HG03196 (cell line): ENCODE measurements around the gene TMEM181.
"Not testable (repeated sequence)": the region's sequence is repeated elsewhere in the genome, so short reads cannot be mapped to it uniquely, and the experiment has no call there.

Experiments
- ATAC-seq: cut with Tn5 transposase; IDR thresholded peaks from one replicate; pipeline ENCODE4 v1.9.1; 2021; ENCODE audit not compliant: unreplicated experiment

TMEM181 gene

GRCh38 chr6:158620963-158621693 is 61.2 kb downstream of the TMEM181 start:
- no peak for ATAC-seq

- ATAC-seq = no peak
Measured at GRCh38 chr6:158621694-158622544, 62.0 kb downstream of the TMEM181 start.

- ATAC-seq = no peak
Measured at GRCh38 chr6:158622545-158623190, 62.8 kb downstream of the TMEM181 start.

GRCh38 chr6:158624684-158625682 is 65.1 kb downstream of the TMEM181 start:
- ATAC-seq = no peak

- ATAC-seq = no peak
Measured at GRCh38 chr6:158625881-158626305, 66.0 kb downstream of the TMEM181 start.

- ATAC-seq = no peak
Measured at GRCh38 chr6:158626360-158627167, 66.7 kb downstream of the TMEM181 start.

GRCh38 chr6:158627168-158627939 is 67.5 kb downstream of the TMEM181 start:
- ATAC-seq = no peak

GRCh38 chr6:158627940-158628211 is 68.0 kb downstream of the TMEM181 start:
- ATAC-seq = no peak

GRCh38 chr6:158628542-158628941 is 68.7 kb downstream of the TMEM181 start:
- no peak for ATAC-seq

- no peak for ATAC-seq
Measured at GRCh38 chr6:158629367-158630221, 69.7 kb downstream of the TMEM181 start.

GRCh38 chr6:158630938-158631616 is 71.2 kb downstream of the TMEM181 start:
- no peak for ATAC-seq

GRCh38 chr6:158631678-158632537 is 72.0 kb downstream of the TMEM181 start:
- no peak for ATAC-seq

GRCh38 chr6:158632538-158633119 is 72.7 kb downstream of the TMEM181 start:
- ATAC-seq = not testable (repeated sequence)

- ATAC-seq = no peak
Measured at GRCh38 chr6:158633127-158633526, 73.2 kb downstream of the TMEM181 start.

- no peak for ATAC-seq
Measured at GRCh38 chr6:158634695-158635426, 75.0 kb downstream of the TMEM181 start.
